ENCODE results near the gene RAMACL. TPM values are rescaled to one million over a fixed set of nuclear protein-coding genes. Genes with fewer than 3 reads are reported as not detected.

Gene RAMACL
- total RNA-seq, 1 donor from 2014 or later = 6.6 TPM

GRCh38 chr6:166598441-166599138 is 12.1 kb upstream of the RAMACL start:
- H3K27ac ChIP-seq = peak overlapping the region; percentile 76
- no peak overlapping the region for H3K4me3 ChIP-seq
- DNase-seq = no peak
- no peak for TF ChIP-seq CTCF (IDR thresholded peaks at IDR 0.05)
- peaks cover 35% of the 10 kb centered on the region for H3K4me1 ChIP-seq
- no peaks in the 10 kb centered on the region for H3K9me3 ChIP-seq
- no peaks in the 10 kb centered on the region for H3K36me3 ChIP-seq
- H3K27me3 ChIP-seq (ENCODE audit: low read depth) = no peaks in the 10 kb centered on the region
- intact Hi-C loops (cut with DNase I) = no loop called here
- ATAC-seq = peak; percentile 82 to 86

- H3K27ac ChIP-seq = peak overlapping the region; percentile 76
- H3K36me3 ChIP-seq = no peaks in the 10 kb centered on the region
- DNase-seq = no peak
- H3K4me1 ChIP-seq = peaks cover 35% of the 10 kb centered on the region
- H3K27me3 ChIP-seq (ENCODE audit: low read depth) = no peaks in the 10 kb centered on the region
- TF ChIP-seq CTCF (IDR thresholded peaks at IDR 0.05) = no peak
- ATAC-seq = peak in 1 of 2 donors; percentile 29
- H3K9me3 ChIP-seq = no peaks in the 10 kb centered on the region
- intact Hi-C loops (cut with DNase I) = no loop called here
- H3K4me3 ChIP-seq = no peak overlapping the region
Observed at GRCh38 chr6:166597711-166598440, 11.4 kb upstream of the RAMACL start.

GRCh38 chr6:166596776-166597507 is 10.5 kb upstream of the RAMACL start:
- H3K4me1 ChIP-seq = peaks cover 35% of the 10 kb centered on the region
- ATAC-seq = no peak
- H3K27me3 ChIP-seq (ENCODE audit: low read depth) = no peaks in the 10 kb centered on the region
- H3K9me3 ChIP-seq = no peaks in the 10 kb centered on the region
- H3K27ac ChIP-seq = peak overlapping the region; percentile 76
- DNase-seq = no peak
- no peak overlapping the region for H3K4me3 ChIP-seq
- H3K36me3 ChIP-seq = no peaks in the 10 kb centered on the region
- intact Hi-C loops (cut with DNase I) = no loop called here
- no peak for TF ChIP-seq CTCF (IDR thresholded peaks at IDR 0.05)

GRCh38 chr6:166595949-166596348 is 9.5 kb upstream of the RAMACL start:
- intact Hi-C loops (cut with DNase I) = no loop called here
- no peak for DNase-seq
- Histone ChIP-seq H3K9me3 (no peaks in the 10 kb centered on the region), H3K4me3 (no peak overlapping the region), H3K4me1 (peaks cover 35% of the 10 kb centered on the region), H3K27ac (no peak overlapping the region), H3K27me3 (ENCODE audit: low read depth) (no peaks in the 10 kb centered on the region), H3K36me3 (no peaks in the 10 kb centered on the region)
- TF ChIP-seq CTCF (IDR thresholded peaks at IDR 0.05) = no peak
- ATAC-seq = no peak

GRCh38 chr6:166595061-166595780 is 8.7 kb upstream of the RAMACL start:
- Histone ChIP-seq H3K36me3 (no peaks in the 10 kb centered on the region), H3K4me3 (no peak overlapping the region), H3K27ac (no peak overlapping the region), H3K27me3 (ENCODE audit: low read depth) (no peaks in the 10 kb centered on the region), H3K4me1 (peaks cover 39% of the 10 kb centered on the region), H3K9me3 (no peaks in the 10 kb centered on the region)
- no peak for TF ChIP-seq CTCF (IDR thresholded peaks at IDR 0.05)
- no peak for ATAC-seq
- intact Hi-C loops (cut with DNase I) = no loop called here
- no peak for DNase-seq
